ENCODE measurements around the gene STIP1.
"Not testable (repeated sequence)": the region's sequence is repeated elsewhere in the genome, so short reads cannot be mapped to it uniquely, and the experiment has no call there.

STIP1 gene

GRCh38 chr11:64157631-64158394, 28.2 kb upstream of the STIP1 start:
- DNase-seq (ENCODE audit: low read depth), result no peak

- DNase-seq (ENCODE audit: low read depth), result no peak
Observed at GRCh38 chr11:64161037-64161436, 24.9 kb upstream of the STIP1 start.

DNA sequence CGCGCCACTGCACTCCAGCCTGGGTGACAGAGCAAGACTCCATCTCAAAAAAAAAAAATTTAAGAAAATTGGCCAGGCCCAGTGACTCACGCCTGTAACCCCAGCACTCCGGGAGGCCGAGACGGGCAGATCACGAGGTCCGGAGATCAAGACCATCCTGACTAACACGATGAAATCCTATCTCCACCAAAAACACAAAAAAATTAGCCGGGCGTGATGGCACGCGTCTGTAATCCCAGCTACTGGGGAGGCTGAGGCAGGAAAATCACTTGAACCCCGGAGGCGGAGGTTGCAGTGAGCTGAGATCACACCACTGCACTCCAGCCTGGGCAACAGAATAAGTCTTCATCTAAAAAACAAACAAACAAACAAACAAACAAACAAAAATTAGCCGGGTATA, 23.2 kb upstream of the STIP1 start:
- DNase-seq (ENCODE audit: low read depth), result not testable (repeated sequence)

GRCh38 chr11:64163951-64164350, 22.0 kb upstream of the STIP1 start:
- no peak for DNase-seq (ENCODE audit: low read depth)

DNA sequence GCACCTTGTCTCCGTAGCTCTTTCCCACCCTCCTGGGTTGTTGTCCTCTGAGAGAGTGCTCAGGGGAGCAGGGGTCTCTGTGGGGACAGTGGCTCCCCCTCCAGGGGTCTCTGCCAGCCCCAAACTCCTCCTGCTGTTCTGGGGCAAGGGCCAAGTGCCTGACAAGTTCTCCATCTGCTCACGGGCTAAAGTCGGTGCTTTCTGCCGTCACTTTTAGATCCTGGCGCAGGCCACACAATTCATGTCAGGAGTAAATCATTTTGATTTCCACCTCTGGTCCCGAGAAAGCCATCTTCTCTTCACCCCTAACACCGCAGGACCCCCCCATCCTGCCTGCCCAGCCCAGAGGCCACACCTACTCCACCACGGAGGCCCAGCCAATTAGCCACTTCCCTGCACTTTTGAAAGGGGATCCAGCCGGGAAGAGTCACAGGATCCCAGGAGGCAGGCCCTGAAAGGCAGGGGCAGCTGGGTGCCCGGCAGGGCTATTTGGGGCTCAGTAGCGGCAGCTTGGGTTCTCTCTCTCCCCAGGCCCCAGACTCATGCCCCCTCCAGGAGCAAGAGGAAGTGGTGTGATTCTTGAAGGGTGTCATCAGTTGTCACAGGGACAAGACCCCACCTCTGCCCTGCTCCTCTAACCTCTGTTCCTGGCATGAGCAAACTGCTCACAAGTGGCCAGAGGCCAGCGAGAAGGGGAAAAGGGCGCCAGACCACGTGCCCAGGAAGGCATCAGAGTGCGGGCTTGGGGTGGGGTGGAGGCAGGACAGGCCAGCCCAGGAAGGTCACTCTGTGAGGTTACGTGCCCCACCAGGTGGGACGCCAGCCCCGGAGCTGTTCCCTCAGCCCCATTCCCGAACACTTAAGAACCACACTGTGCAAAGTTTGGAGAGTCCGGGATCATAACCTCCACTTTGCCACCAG, 21.3 kb upstream of the STIP1 start:
- DNase-seq (ENCODE audit: low read depth), result no peak

DNA sequence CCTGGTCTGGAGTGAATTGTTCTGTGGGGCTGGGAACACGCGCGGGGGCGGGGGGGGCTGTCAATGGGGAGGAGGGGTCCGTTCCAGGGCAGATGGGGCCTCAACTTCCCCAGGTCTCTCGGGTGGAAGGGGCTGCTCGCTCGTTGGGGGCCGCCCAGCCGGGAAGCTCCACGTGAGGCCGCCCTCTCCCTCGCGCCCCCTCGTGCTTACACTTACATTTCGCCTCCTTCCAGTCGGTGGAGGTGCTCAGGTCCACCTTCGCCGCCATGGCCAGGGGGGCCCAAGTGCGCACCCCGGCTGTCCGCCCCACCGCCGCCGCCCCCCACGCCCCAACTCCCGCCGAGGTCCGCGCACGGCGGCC, 20.5 kb upstream of the STIP1 start:
- DNase-seq (ENCODE audit: low read depth), result no peak

DNA sequence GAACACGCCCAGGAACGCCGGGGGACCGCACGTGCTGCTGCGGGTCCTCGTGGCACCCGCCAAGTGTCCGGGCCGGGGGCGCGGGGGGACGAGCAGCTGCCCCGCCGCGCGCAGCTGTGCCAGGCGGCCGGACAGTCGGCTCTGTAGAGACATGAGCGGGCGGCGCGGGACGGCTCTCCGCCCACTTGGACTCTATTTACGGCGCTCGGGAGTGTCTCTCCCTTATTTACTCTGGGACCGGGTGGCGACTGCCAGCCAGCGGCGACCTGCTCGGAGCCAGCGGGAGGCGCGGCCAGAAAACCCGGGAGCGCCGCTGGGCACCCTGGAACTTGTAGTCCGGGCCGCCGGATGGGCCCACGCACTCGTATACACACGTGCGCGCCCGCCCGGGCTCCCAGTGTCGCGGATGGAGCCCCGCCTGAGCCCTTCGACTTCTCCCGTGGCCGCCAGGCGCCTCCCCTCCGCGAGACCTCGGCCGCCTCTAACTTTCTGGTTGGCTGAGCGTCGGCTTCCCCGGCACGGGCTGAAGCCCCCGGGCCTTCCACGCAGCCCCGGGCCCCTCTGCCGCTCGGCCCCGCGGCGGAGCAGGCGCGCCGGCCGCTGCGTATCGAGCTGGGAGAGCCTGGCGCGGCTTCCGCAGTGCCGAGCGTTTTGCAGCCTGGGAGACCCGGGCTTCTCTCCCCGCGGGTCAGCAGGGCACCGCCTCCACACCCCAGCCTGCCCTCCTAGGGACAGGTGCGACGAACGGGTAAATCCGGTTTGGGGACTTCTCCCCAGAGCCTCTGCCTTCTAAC, 19.9 kb upstream of the STIP1 start, which contains the start of gene MACROD1:
Gene MACROD1, minus strand, starts transcription at position 272 of the 794 bp plus-strand sequence. Its CDS starts 119 bp downstream, at position 153.
- DNase-seq (ENCODE audit: low read depth), result peak; percentile 67

DNA sequence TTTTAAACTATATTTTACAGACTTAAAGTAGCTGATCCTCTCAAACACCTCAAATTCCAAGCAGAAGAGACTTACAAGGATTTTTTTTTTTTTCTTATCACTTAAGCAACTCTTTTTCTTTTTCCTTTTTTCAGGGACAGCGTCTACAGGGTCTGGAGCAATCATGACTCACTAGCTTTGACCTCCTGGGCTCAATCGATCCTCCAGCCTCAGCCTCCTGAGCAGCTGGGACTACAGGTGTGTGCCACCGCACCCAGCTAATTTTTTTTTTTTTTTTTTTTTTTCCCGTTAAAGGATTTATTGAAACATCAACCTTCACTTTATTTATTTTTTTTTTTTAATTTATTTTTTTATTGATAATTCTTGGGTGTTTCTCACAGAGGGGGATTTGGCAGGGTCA, 15.6 kb upstream of the STIP1 start:
- no peak for DNase-seq (ENCODE audit: low read depth)

GRCh38 chr11:64173616-64174355, 12.2 kb upstream of the STIP1 start:
- no peak for DNase-seq (ENCODE audit: low read depth)

DNA sequence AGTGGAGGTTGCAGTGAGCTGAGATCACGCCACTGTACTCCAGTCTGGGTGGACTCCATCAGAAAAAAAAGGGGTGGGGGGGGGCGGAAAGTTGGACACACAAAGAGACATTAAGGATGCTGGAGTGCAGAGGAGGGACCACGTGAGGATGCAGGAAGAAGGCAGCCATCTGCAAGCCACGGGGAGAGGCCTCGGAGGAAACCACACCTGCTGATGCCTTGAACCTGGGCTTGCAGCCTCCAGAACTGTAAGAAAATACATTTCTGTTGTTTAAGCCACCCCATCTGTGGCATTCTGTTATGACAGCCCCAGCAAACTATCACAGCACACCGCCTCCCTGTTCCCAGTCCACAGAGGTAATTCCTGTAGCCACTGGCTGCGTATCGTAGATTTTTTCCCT, 9.2 kb upstream of the STIP1 start:
- DNase-seq (ENCODE audit: low read depth), result no peak

DNA sequence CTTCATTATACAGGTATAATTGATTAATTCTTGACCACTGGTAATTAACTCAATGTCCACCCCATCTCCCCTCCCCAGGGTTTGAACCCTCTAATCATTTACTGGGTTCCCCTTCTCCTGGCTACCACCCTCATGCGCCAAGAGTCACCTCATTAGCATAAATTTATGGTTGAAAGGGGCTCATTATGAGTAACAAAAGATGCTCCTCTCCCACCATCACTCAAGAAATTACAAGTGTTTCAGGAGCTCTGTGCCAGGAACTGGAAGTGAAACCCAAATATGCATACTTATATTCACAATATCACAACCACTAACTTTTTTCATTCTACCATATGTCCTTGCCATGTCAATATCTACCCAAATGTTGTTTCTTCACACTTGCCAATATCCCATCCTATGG, 7.8 kb upstream of the STIP1 start:
- no peak for DNase-seq (ENCODE audit: low read depth)

GRCh38 chr11:64178951-64179639, 6.9 kb upstream of the STIP1 start:
- DNase-seq (ENCODE audit: low read depth), result no peak

GRCh38 chr11:64180891-64181290, 5.1 kb upstream of the STIP1 start:
- DNase-seq (ENCODE audit: low read depth), result no peak

GRCh38 chr11:64181506-64182411, 4.2 kb upstream of the STIP1 start:
- no peak for DNase-seq (ENCODE audit: low read depth)

DNA sequence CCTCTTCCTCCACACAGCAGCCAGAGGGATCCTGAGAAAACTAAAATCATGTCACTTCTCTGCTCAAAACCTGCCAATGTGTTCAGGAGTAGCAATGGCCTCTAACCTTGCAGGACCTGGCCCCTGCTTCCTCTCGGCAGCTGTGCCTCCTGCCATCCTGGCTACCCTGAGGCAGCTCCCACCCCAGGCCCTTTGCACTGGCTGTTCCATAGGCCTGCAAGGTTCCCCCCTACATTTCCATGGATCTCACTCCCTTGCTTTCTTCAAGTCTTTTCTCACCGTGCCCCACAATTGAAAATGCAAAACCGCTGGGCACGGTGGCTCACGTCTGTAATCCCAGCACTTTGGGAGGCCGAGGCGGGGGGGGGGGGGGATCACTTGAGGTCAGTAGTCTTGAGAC, 2.1 kb upstream of the STIP1 start:
- no peak for DNase-seq (ENCODE audit: low read depth)

- DNase-seq (ENCODE audit: low read depth), result peak; percentile 26
Observed at GRCh38 chr11:64185175-64185692, 737 bp upstream of the STIP1 start.

DNA sequence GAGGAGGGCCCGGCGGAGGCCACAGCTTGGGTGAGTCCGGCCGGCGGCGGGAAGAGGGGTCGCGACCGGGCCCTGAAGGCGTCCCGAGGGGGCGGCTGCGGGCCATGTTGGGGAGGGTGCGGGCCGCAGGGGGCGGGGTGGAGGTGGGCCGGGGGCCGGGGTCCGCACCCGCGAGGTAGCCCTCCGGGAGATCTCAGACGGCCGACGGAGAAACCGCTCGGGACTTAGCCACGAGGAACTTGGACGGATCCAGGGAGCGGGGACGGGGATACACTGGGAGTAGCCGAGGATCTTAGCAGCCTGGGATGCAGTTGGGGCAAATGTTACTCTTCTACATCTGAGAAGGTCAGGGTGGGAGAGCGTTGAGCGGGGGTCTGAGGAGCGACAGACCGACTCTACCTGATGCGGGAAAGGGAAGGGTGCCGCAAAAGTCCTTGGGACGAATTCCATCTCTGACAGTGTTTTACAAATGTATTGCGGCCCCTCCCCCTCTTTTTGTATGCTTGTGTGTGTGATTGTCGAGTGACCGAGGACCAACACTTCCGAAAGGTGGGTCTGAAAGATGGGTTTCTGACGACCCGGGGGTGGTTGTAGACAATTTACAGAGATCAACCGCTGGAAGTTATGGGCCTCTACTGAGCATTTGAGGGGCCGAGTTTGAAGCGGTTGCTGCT, 658 bp downstream of the STIP1 start:
- DNase-seq (ENCODE audit: low read depth), result no peak

GRCh38 chr11:64192434-64192833, 6.5 kb downstream of the STIP1 start:
- no peak for DNase-seq (ENCODE audit: low read depth)

DNA sequence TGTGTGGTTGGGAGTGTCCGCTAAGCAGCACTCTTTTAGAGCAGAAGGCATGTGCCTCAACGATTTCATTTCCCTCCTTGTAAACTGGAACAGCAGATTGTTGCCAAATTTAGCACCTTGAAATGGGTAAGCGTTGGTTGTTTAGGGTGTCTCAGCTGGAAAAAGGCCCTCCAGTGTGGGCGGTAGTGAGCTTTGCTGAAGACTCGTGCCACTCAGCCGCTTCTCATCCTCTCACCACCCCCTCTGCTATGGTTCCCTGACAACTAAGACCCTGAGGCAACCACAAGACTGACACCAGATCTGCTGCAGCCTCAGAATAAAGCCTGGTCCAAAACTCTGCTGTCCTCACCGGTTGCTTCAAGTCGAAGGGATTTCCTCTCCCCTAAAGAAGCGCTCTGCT, 10.7 kb downstream of the STIP1 start:
- no peak for DNase-seq (ENCODE audit: low read depth)
